ENCODE data around the gene ZNF441.

- TF ChIP-seq, protein P1, sequence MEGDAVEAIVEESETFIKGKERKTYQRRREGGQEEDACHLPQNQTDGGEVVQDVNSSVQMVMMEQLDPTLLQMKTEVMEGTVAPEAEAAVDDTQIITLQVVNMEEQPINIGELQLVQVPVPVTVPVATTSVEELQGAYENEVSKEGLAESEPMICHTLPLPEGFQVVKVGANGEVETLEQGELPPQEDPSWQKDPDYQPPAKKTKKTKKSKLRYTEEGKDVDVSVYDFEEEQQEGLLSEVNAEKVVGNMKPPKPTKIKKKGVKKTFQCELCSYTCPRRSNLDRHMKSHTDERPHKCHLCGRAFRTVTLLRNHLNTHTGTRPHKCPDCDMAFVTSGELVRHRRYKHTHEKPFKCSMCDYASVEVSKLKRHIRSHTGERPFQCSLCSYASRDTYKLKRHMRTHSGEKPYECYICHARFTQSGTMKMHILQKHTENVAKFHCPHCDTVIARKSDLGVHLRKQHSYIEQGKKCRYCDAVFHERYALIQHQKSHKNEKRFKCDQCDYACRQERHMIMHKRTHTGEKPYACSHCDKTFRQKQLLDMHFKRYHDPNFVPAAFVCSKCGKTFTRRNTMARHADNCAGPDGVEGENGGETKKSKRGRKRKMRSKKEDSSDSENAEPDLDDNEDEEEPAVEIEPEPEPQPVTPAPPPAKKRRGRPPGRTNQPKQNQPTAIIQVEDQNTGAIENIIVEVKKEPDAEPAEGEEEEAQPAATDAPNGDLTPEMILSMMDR (IDR thresholded peaks at IDR 0.05), result no peak
- no peak for TF ChIP-seq ZFX (IDR thresholded peaks at IDR 0.05; ENCODE audit: borderline replicate concordance)
Measured at GRCh38 chr19:11736696-11737095, 30.1 kb upstream of the ZNF441 start.

Data from 22Rv1 (cell line).